ENCODE results near the gene MC1R.
"Not testable (repeated sequence)": the region's sequence is repeated elsewhere in the genome, so short reads cannot be mapped to it uniquely, and the experiment has no call there.

MC1R gene

GRCh38 chr16:89914642-89915285, 3.9 kb upstream of the MC1R start:
- not testable (repeated sequence) for DNase-seq

DNA sequence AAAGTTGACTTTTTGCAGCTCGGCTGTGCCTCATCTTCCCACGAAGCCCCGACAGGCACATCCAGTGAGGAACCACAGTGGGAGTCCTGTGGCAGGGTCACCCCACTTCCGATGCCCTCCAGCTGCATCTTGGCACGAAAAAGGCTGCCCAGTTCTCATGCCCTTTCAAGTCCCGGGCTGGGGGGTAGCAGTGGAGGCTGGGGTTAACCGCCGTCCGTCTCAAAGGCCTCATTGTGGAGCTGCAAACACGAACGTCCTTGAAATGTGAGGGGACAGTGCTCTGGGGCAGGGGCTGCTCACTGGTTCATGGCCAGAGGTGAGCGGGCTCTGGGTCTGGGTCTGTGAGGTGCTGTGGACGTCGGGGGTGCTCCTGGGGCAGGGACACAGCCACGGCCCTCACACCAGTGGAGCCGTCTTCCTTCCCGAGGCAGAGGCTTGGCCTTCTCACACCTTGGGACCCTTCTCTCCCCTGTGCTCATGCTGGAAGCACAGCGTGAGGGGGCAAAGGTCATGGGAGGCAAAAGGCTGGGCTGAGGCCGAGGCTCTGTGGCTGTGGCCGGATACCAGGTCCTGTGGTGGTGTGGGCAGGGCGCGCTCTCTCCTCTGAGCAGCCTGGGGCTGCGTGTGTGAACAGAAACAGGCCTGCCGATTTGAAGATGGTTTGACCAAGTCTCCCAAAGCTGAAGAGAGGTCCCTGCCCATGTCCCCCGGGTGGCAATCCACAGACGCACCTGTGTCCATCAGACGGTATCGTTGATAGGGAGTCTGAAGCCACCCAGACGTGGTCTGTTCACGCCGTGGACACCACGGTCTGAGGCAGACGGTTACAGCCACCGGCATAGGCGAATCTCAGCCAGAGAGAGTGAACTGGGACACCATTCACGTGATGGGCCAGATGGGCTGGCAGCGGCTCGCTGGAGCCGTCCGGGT, 3.1 kb upstream of the MC1R start:
- no peak for DNase-seq

- no peak for DNase-seq
Measured at GRCh38 chr16:89917773-89918452, 749 bp upstream of the MC1R start.

- no peak for DNase-seq
Measured at GRCh38 chr16:89919535-89920406, 1.1 kb downstream of the MC1R start.

- DNase-seq = no peak
Measured at GRCh38 chr16:89920723-89921122, 2.1 kb downstream of the MC1R start.

- no peak for DNase-seq
Measured at GRCh38 chr16:89921131-89921701, 2.6 kb downstream of the MC1R start.

GRCh38 chr16:89921702-89922476, 3.2 kb downstream of the MC1R start:
- DNase-seq = peak; percentile 90

- peak; percentile 84 for DNase-seq
Measured at GRCh38 chr16:89922477-89922883, 3.8 kb downstream of the MC1R start.

DNA sequence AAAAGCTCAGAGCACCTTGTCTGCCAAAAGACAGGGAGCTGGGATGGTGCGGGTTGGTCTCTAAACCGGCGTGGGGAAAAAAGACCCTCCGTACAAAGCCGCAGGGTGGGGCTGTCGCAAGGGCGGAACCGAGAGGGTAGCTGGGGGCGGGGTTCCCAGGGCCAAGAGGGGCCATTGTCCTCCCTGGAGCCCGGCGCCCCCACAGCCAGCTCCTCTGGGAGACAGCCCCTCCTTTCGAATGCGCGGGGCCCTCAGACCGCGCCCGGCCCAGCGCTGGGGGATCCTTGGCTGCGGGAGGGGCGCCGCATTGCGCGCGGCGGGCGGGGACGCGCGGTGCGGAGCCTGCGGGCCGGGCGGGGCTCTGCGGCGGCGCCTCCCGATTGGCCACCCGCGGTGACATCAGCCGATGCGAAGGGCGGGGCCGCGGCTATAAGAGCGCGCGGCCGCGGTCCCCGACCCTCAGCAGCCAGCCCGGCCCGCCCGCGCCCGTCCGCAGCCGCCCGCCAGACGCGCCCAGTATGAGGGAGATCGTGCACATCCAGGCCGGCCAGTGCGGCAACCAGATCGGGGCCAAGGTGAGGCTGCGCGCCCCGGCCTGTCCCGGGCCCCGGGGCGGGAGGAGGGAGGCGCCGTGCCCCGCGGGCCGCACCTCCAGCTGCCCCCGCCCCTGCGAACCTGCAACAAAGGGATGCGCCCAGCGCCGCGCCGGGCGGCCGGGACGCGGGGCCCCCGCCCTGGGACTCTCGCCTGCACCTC, 4.4 kb downstream of the MC1R start, which contains the start of gene TUBB3:
TUBB3 (plus strand) TSS at position 459 of the 756 bp plus-strand sequence; CDS start at position 519, 60 bp downstream.
- peak; percentile 69 for DNase-seq

GRCh38 chr16:89923640-89924296, 5.1 kb downstream of the MC1R start:
- DNase-seq = no peak

DNA sequence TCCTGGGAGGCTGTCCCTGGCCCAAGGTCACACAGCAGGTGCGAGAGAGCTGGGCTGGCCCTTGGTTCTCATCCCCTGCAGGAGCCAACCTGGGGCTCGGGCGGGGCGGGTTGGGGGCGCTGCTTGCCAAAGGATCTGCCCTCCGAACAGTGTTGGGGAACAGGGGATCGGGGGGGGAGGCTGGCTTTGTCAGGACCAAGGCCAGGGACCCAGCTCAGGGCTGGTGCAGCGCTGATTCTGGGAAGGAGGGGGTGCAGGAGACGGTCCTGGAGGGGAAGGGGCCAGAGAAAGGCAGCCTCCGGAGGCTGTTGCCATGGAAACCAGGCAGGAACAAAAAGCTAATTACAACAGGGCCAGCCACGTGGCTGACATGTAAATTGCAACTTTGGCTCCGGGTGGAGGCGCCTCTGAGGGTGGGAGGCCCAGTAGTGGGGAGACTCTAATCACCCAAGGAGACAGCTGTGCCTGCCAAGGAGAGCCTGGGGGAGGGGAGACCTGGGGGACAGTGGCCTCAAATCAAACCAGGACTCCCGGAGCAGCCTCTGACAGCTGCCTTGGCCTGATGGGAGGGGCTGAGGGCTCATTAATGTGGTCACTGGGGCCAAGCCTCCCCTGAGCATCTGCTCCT, 5.7 kb downstream of the MC1R start:
- DNase-seq = no peak

GRCh38 chr16:89924925-89925307, 6.3 kb downstream of the MC1R start:
- DNase-seq = no peak

DNA sequence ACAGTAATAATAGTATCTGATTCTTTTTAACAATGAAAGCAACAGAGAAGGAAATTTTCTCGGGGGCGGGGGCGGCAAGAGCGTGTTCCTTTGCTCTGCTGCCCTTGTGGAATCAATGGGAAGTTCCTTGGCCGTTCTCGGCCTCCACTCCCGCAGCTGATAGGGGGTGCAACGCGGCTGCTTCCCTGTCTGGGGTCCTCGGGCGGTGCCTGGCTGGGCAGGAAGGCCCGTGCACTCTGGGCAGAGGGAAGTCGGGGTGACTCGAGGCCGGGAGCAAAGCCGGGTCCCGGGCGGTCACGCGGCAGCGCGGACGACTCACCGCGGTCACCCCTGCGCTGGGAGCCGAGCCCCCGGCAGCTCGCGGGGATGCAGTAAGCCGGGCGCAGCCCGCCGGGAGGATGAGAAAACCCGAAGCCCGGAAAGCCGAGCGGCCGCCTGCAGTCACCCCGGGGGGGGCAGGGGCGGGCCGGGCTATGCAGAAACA, 7.0 kb downstream of the MC1R start:
- DNase-seq = no peak

- no peak for DNase-seq
Measured at GRCh38 chr16:89931305-89931896, 12.7 kb downstream of the MC1R start.

DNA sequence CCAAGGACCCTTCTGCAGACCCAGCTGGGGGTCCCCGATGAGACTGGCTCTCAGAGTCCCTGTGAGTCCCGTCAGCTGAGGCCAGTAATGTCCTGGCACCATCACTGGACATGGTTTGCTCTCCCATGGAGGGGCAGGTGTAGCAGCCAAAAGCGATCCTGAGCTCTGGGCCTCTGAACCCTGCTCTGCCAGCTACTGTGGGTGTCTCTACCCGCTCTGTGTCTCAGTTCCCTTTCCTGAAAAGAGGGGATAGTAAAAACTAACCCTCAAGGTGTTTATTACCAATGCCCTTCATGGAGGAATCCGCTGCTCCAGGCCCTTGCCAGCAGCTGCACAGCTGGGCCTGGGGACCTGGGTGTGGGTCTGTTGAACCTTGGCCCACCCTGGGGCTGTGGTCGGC, 13.3 kb downstream of the MC1R start:
- no peak for DNase-seq

DNA sequence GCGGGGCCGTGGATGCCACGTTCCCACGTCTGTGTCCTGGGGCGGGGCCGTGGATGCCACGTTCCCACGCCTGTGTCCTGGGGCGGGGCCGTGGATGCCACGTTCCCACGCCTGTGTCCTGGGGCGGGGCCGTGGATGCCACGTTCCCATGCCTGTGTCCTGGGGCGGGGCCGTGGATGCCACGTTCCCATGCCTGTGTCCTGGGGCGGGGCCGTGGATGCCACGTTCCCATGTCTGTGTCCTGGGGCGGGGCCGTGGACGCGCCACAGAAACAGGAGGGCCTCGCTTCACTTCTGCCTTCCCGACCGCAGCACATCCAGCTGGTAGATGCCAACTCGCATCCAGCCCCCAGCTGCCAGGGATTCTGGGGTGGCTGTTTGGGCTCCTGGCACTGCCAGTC, 15.4 kb downstream of the MC1R start:
- not testable (repeated sequence) for DNase-seq

GRCh38 chr16:89934611-89935553, 16.2 kb downstream of the MC1R start:
- no peak for DNase-seq

- not testable (repeated sequence) for DNase-seq
Measured at GRCh38 chr16:89935620-89936019, 17.0 kb downstream of the MC1R start.
